HepG2 (cell line): Measurements from ENCODE around the gene ATF1. TPM values are rescaled to one million over a fixed set of nuclear protein-coding genes. Genes with fewer than 3 reads are reported as not detected.

Experiments used
- CREB3 ChIP-seq: sonication (generic); formaldehyde crosslinking; IDR thresholded peaks from 2 replicates; pipeline ENCODE4 v1.5.0; 2020; ENCODE audit warnings: missing genetic modification reagents
- DMTF1 ChIP-seq: sonication (generic); formaldehyde crosslinking; IDR thresholded peaks from 2 replicates; pipeline ENCODE4 v1.4.0; 2020; ENCODE audit warnings: mild to moderate bottlenecking, missing genetic modification reagents
- DR1 ChIP-seq: sonication (generic); formaldehyde crosslinking; IDR thresholded peaks from 2 replicates; pipeline ENCODE4 v1.8.0; 2021; ENCODE audit warnings: mild to moderate bottlenecking, missing genetic modification reagents, inconsistent platforms
- ELF1 ChIP-seq: sonication (generic); formaldehyde crosslinking; IDR thresholded peaks from 2 replicates; pipeline ENCODE4 v1.4.0; 2020; ENCODE audit warnings: missing genetic modification reagents
- FLYWCH1 ChIP-seq: sonication (generic); formaldehyde crosslinking; IDR thresholded peaks from 2 replicates; pipeline ENCODE4 v1.8.1; 2023; ENCODE audit warnings: mild to moderate bottlenecking, missing genetic modification reagents
- FOSL1 ChIP-seq: sonication (generic); formaldehyde crosslinking; IDR thresholded peaks from 2 replicates; pipeline ENCODE4 v1.9.0; 2021; ENCODE audit warnings: missing genetic modification reagents, borderline replicate concordance
- GLI4 ChIP-seq: sonication (generic); formaldehyde crosslinking; IDR thresholded peaks from 2 replicates; pipeline ENCODE4 v1.5.1; 2020; ENCODE audit warnings: missing genetic modification reagents, mild to moderate bottlenecking, moderate library complexity, borderline replicate concordance
- HDAC2 ChIP-seq: sonication (generic); formaldehyde crosslinking; IDR thresholded peaks from 2 replicates; pipeline ENCODE4 v1.4.0; 2020; ENCODE audit warnings: missing genetic modification reagents
- NFIC ChIP-seq: IDR thresholded peaks from 2 replicates; pipeline ENCODE4 v1.6.1; 2012; ENCODE audit warnings: mild to moderate bottlenecking, low read length, inconsistent platforms
- NR2F6 ChIP-seq, 2 experiments: IDR thresholded peaks; 2 replicates each; pipeline ENCODE4 v1.6.1; 2016; ENCODE audit warnings: antibody characterized with exemption in 1 of 2, mild to moderate bottlenecking in 1 of 2
- SIN3A ChIP-seq: IDR thresholded peaks from 2 replicates; pipeline ENCODE4 v1.6.1; 2011; ENCODE audit warnings: low read depth, mild to moderate bottlenecking, control low read depth, low read length, borderline replicate concordance
- SNAPC5 ChIP-seq: sonication (generic); formaldehyde crosslinking; IDR thresholded peaks from 2 replicates; pipeline ENCODE4 v1.8.1; 2023; ENCODE audit warnings: mild to moderate bottlenecking, missing genetic modification reagents, borderline replicate concordance
- ZBTB1 ChIP-seq: sonication (generic); formaldehyde crosslinking; IDR thresholded peaks from 2 replicates; pipeline ENCODE4 v1.4.0; 2020; ENCODE audit warnings: missing genetic modification reagents, borderline replicate concordance
- ZBTB2 ChIP-seq: sonication (generic); formaldehyde crosslinking; IDR thresholded peaks from 2 replicates; pipeline ENCODE4 v1.8.0; 2022; ENCODE audit warnings: low read depth, missing genetic modification reagents
- ZBTB4 ChIP-seq: sonication (generic); formaldehyde crosslinking; IDR thresholded peaks from 2 replicates; pipeline ENCODE4 v1.4.0; 2020; ENCODE audit warnings: missing genetic modification reagents, mild to moderate bottlenecking, borderline replicate concordance
- ZNF18 ChIP-seq: sonication (generic); formaldehyde crosslinking; IDR thresholded peaks from 2 replicates; pipeline ENCODE4 v1.8.0; 2022; ENCODE audit warnings: mild to moderate bottlenecking, missing genetic modification reagents; ENCODE audit not compliant: insufficient replicate concordance
- ZNF224 ChIP-seq: sonication (generic); formaldehyde crosslinking; IDR thresholded peaks from 2 replicates; pipeline ENCODE4 v1.5.0; 2020; ENCODE audit warnings: mild to moderate bottlenecking, missing genetic modification reagents
- ZNF274 ChIP-seq: sonication (generic); formaldehyde crosslinking; IDR thresholded peaks from 2 replicates; pipeline ENCODE4 v1.5.1; 2020; ENCODE audit warnings: mild to moderate bottlenecking, missing genetic modification reagents
- ZNF761 ChIP-seq: sonication (generic); formaldehyde crosslinking; conservative IDR thresholded peaks from 2 replicates; pipeline ENCODE4 v1.4.0; 2020; ENCODE audit warnings: mild to moderate bottlenecking, missing genetic modification reagents
- polyA plus RNA-seq, 8 experiments: library from polyadenylated mRNA; depleted of rRNA in 3 of 8; stranded (reverse) in 7 of 8; unstranded in 1 of 8; fragments of >200 nt; fragmentation: Illumina TruSeq in 4 of 8; extraction: Trizol in 4 of 8; gene quantifications; 2 replicates each; pipeline versions ENCODE4 v1.2.1 to v1.2.3, GENCODE V29; 2011 to 2016; ENCODE audit warnings: low read depth in 4 of 8, missing spikeins in 1 of 8, mixed read lengths in 1 of 8; ENCODE audit not compliant: insufficient read depth in 1 of 8
- total RNA-seq, 5 experiments: library from RNA; depleted of rRNA; stranded (reverse); fragments of >200 nt; fragmentation: Illumina TruSeq; extraction: Trizol; gene quantifications; 2 replicates each; pipeline ENCODE4 v1.2.3, GENCODE V29; 2016; ENCODE audit warnings: low read depth in 1 of 5

The ATF1 gene
- total and polyA plus RNA-seq, 2 of the 13 experiments (the other 11 are each of a cell fraction or from before 2014, with no cell fraction given): 29.3 to 52.0 TPM

- no peak for TF ChIP-seq ZBTB4 (CRISPR knock-in tag)
- no peak for TF ChIP-seq SNAPC5 (CRISPR knock-in tag)
- no peak for TF ChIP-seq NFIC
- TF ChIP-seq ZNF18 (CRISPR knock-in tag): no peak
- no peak for TF ChIP-seq GLI4 (CRISPR knock-in tag)
- TF ChIP-seq ZNF274: 0 out of 2 replicates have a peak, but pooled peaks have one; percentile 35
- peak; percentile 81 for TF ChIP-seq ZBTB2 (CRISPR knock-in tag)
- peak; percentile 76; the same call in 1 of the 2 replicates for TF ChIP-seq ZNF761
- TF ChIP-seq NR2F6 (IDR thresholded peaks at IDR 0.05): no peak
- TF ChIP-seq NR2F6 (CRISPR knock-in tag; IDR thresholded peaks at IDR 0.05): peak; percentile 39; the same call in 1 of the 2 replicates
- TF ChIP-seq DR1 (CRISPR knock-in tag): no peak
- TF ChIP-seq ZNF224 (CRISPR knock-in tag): no peak
- TF ChIP-seq ZBTB1 (CRISPR knock-in tag): no peak
- TF ChIP-seq ELF1 (CRISPR knock-in tag): peak; percentile 64; the same call in 1 of the 2 replicates
- TF ChIP-seq FLYWCH1 (CRISPR knock-in tag): no peak
- TF ChIP-seq SIN3A: peak; percentile 42; the same call in 1 of the 2 replicates
- TF ChIP-seq DMTF1 (CRISPR knock-in tag): no peak
- no peak for TF ChIP-seq CREB3
- no peak for TF ChIP-seq FOSL1 (CRISPR knock-in tag)
- TF ChIP-seq HDAC2 (CRISPR knock-in tag): no peak
Observed at GRCh38 chr12:50763639-50764285, at the start of gene ATF1 (continued).
